Upper lobe of right lung (tissue), 1 donor: ENCODE results near the gene PROP1. TPM values are rescaled to one million over a fixed set of nuclear protein-coding genes. Genes with fewer than 3 reads are reported as not detected.
"Not testable (repeated sequence)": the region's sequence is repeated elsewhere in the genome, so short reads cannot be mapped to it uniquely, and the experiment has no call there.

Experiments
- ATAC-seq: fragments of 200-7000 bp; cut with Tn5 transposase; one replicate; pipeline ENCODE4 v1.9.1; 2020; ENCODE audit warnings: mild to moderate bottlenecking, moderate library complexity
- DNase-seq: peaks from one replicate; pipeline ENCODE4 v3.0.0-alpha.2; 2020
- H3K27ac ChIP-seq: fragments of 200-600 bp; one replicate; pipeline ENCODE4 v1.8.0; 2022
- H3K27me3 ChIP-seq: fragments of 200-600 bp; one replicate; pipeline ENCODE4 v1.8.0; 2022; ENCODE audit warnings: mild to moderate bottlenecking
- H3K36me3 ChIP-seq: fragments of 200-600 bp; one replicate; pipeline ENCODE4 v1.8.0; 2022
- H3K4me1 ChIP-seq: fragments of 200-600 bp; one replicate; pipeline ENCODE4 v1.8.0; 2022
- H3K4me3 ChIP-seq: fragments of 200-600 bp; one replicate; pipeline ENCODE4 v1.8.0; 2022; ENCODE audit warnings: mild to moderate bottlenecking
- H3K9me3 ChIP-seq: fragments of 200-600 bp; one replicate; pipeline ENCODE4 v1.8.0; 2022
- CTCF ChIP-seq: fragments of 200-600 bp; IDR thresholded peaks from one replicate; pipeline ENCODE4 v1.8.0; 2022; ENCODE audit warnings: antibody characterized with exemption
- intact Hi-C: fragments of 100-400 bp; cut with DNase I; formaldehyde crosslinking; loops from one replicate; pipeline ENCODE4 v1.11.0; 2022
- total RNA-seq: library from RNA; stranded (reverse); fragmentation: NEBNext Ultra II Directional; extraction: Animal tissue kit (Norgen Biotek cat#: 25700); gene quantifications from one replicate; pipeline ENCODE4 v1.2.1, GENCODE V29; 2021
- donor health status: DM: no; HTN: yes; CAD: no; lungs with severe emphysema.

Gene PROP1
- total RNA-seq, 1 donor from 2014 or later, result not detected

- H3K27me3 ChIP-seq, result no peaks in the 10 kb centered on the region
These were observed 31.6 kb downstream of the PROP1 start for GRCh38 chr5:177964471-177964870.

GRCh38 chr5:177963966-177964365, 32.1 kb downstream of the PROP1 start:
- no peak overlapping the region for H3K4me3 ChIP-seq
- DNase-seq, result no peak

More at GRCh38 chr5:177964471-177964870, 31.6 kb downstream of the PROP1 start:
- no peak overlapping the region for H3K27ac ChIP-seq
- no peak overlapping the region for H3K4me3 ChIP-seq
- DNase-seq, result no peak
- H3K4me1 ChIP-seq, result no peaks in the 10 kb centered on the region
- ATAC-seq, result no peak
- no peaks in the 10 kb centered on the region for H3K9me3 ChIP-seq
- no peaks in the 10 kb centered on the region for H3K36me3 ChIP-seq
- TF ChIP-seq CTCF, result no peak
- intact Hi-C loops, result no loop called here

GRCh38 chr5:177959315-177959714, 36.7 kb downstream of the PROP1 start:
- H3K9me3 ChIP-seq, result no peaks in the 10 kb centered on the region
- ATAC-seq (no peak), DNase-seq (no peak)
- intact Hi-C loops, result no loop called here
- H3K4me3 ChIP-seq, result no peak overlapping the region
- H3K27ac ChIP-seq, result no peak overlapping the region
- no peaks in the 10 kb centered on the region for H3K27me3 ChIP-seq
- no peaks in the 10 kb centered on the region for H3K4me1 ChIP-seq
- no peaks in the 10 kb centered on the region for H3K36me3 ChIP-seq
- TF ChIP-seq CTCF, result no peak

More at GRCh38 chr5:177963966-177964365, 32.1 kb downstream of the PROP1 start:
- no peak for TF ChIP-seq CTCF
- intact Hi-C loops, result no loop called here
- Histone ChIP-seq H3K4me1 (no peaks in the 10 kb centered on the region), H3K27me3 (no peaks in the 10 kb centered on the region), H3K36me3 (no peaks in the 10 kb centered on the region), H3K27ac (no peak overlapping the region), H3K9me3 (no peaks in the 10 kb centered on the region)
- no peak for ATAC-seq

GRCh38 chr5:177958696-177959095, 37.3 kb downstream of the PROP1 start:
- no peak for ATAC-seq
- H3K27ac ChIP-seq, result no peak overlapping the region
- intact Hi-C loops, result no loop called here
- no peaks in the 10 kb centered on the region for H3K27me3 ChIP-seq
- no peaks in the 10 kb centered on the region for H3K36me3 ChIP-seq
- H3K4me1 ChIP-seq, result no peaks in the 10 kb centered on the region
- TF ChIP-seq CTCF, result no peak
- DNase-seq, result no peak
- no peak overlapping the region for H3K4me3 ChIP-seq
- H3K9me3 ChIP-seq, result no peaks in the 10 kb centered on the region

GRCh38 chr5:177957241-177957640, 38.8 kb downstream of the PROP1 start:
- no peak overlapping the region for H3K27ac ChIP-seq
- ATAC-seq, result no peak
- DNase-seq, result no peak
- no peaks in the 10 kb centered on the region for H3K36me3 ChIP-seq
- intact Hi-C loops, result no loop called here
- TF ChIP-seq CTCF, result no peak
- no peaks in the 10 kb centered on the region for H3K9me3 ChIP-seq
- H3K27me3 ChIP-seq, result no peaks in the 10 kb centered on the region
- H3K4me3 ChIP-seq, result no peak overlapping the region
- no peaks in the 10 kb centered on the region for H3K4me1 ChIP-seq

GRCh38 chr5:177953101-177953500, 42.9 kb downstream of the PROP1 start:
- H3K27ac ChIP-seq, H3K9me3 ChIP-seq, H3K4me1 ChIP-seq, DNase-seq, ATAC-seq, H3K27me3 ChIP-seq, H3K36me3 ChIP-seq, intact Hi-C loops, H3K4me3 ChIP-seq: not testable (repeated sequence)

- intact Hi-C loops, DNase-seq, H3K9me3 ChIP-seq, ATAC-seq, H3K27me3 ChIP-seq, H3K4me1 ChIP-seq, H3K4me3 ChIP-seq, H3K36me3 ChIP-seq, H3K27ac ChIP-seq: not testable (repeated sequence)
These were observed 46.4 kb downstream of the PROP1 start for GRCh38 chr5:177949656-177950055.

GRCh38 chr5:177949065-177949464, 47.0 kb downstream of the PROP1 start:
- H3K27me3 ChIP-seq, H3K9me3 ChIP-seq, H3K4me1 ChIP-seq, H3K27ac ChIP-seq, DNase-seq, intact Hi-C loops, H3K4me3 ChIP-seq, H3K36me3 ChIP-seq, ATAC-seq: not testable (repeated sequence)

- DNase-seq, H3K27ac ChIP-seq, intact Hi-C loops, H3K9me3 ChIP-seq, H3K4me3 ChIP-seq, H3K36me3 ChIP-seq, H3K27me3 ChIP-seq, H3K4me1 ChIP-seq, ATAC-seq: not testable (repeated sequence)
These were observed 48.1 kb downstream of the PROP1 start for GRCh38 chr5:177947912-177948311.
